Loucy (cell line): ENCODE measurements around the gene SART1.

Experiments
- H2AFZ ChIP-seq: fragments of 200-600 bp; sonication (generic); 2 replicates; pipeline ENCODE4 v1.6.0; 2016; ENCODE audit warnings: antibody characterized with exemption, mild to moderate bottlenecking, low read length, moderate library complexity
- H3F3A ChIP-seq: fragments of 200-600 bp; 2 replicates; pipeline ENCODE4 v1.6.0; 2016; ENCODE audit warnings: antibody characterized with exemption, low read depth, mild to moderate bottlenecking
- H3K27me3 ChIP-seq: fragments of 200-600 bp; sonication (generic); 2 replicates; pipeline ENCODE4 v1.6.1; 2014; ENCODE audit warnings: low read length, mild to moderate bottlenecking; ENCODE audit not compliant: insufficient read depth, poor library complexity, severe bottlenecking
- H3K36me3 ChIP-seq: fragments of 200-600 bp; sonication (generic); 2 replicates; pipeline ENCODE4 v1.6.1; 2016; ENCODE audit warnings: low read length; ENCODE audit not compliant: insufficient read depth
- H3K4me1 ChIP-seq: fragments of 200-600 bp; sonication (generic); 2 replicates; pipeline ENCODE4 v1.5.1; 2014; ENCODE audit warnings: low read length, mild to moderate bottlenecking; ENCODE audit not compliant: insufficient read depth, poor library complexity, severe bottlenecking
- H3K4me2 ChIP-seq: fragments of 200-600 bp; sonication (generic); 2 replicates; pipeline ENCODE4 v1.6.0; 2014; ENCODE audit warnings: antibody characterized with exemption, low read length, low read depth, mild to moderate bottlenecking; ENCODE audit not compliant: poor library complexity, severe bottlenecking
- H3K4me3 ChIP-seq: fragments of 200-600 bp; sonication (generic); 2 replicates; pipeline ENCODE4 v1.5.1; 2014; ENCODE audit warnings: low read length, mild to moderate bottlenecking, mixed read lengths; ENCODE audit not compliant: poor library complexity, severe bottlenecking
- H3K79me2 ChIP-seq: fragments of 200-600 bp; sonication (generic); 2 replicates; pipeline ENCODE4 v1.6.1; 2014; ENCODE audit warnings: low read length; ENCODE audit not compliant: insufficient read depth
- H3K9ac ChIP-seq: fragments of 200-600 bp; sonication (generic); 2 replicates; pipeline ENCODE4 v1.6.0; 2014; ENCODE audit warnings: mild to moderate bottlenecking, low read depth, low read length, moderate library complexity; ENCODE audit not compliant: poor library complexity, severe bottlenecking
- H3K9me2 ChIP-seq: fragments of 200-600 bp; sonication (generic); replicated peaks from 2 replicates; pipeline ENCODE4 v1.6.1; 2016; ENCODE audit warnings: low read depth, low read length, mixed read lengths
- H3K9me3 ChIP-seq: fragments of 200-600 bp; sonication (generic); 2 replicates; pipeline ENCODE4 v1.6.1; 2014; ENCODE audit warnings: mild to moderate bottlenecking, antibody characterized with exemption, low read length, low read depth; ENCODE audit not compliant: insufficient read depth
- H4K20me1 ChIP-seq: fragments of 200-600 bp; sonication (generic); 2 replicates; pipeline ENCODE4 v1.6.0; 2014; ENCODE audit warnings: antibody characterized with exemption, low read length, mild to moderate bottlenecking; ENCODE audit not compliant: insufficient read depth, poor library complexity, severe bottlenecking
- EZH2phosphoT487 ChIP-seq: fragments of 200-600 bp; IDR thresholded peaks from 2 replicates; pipeline ENCODE4 v1.6.1; 2018; ENCODE audit warnings: antibody characterized with exemption, mild to moderate bottlenecking, moderate library complexity, borderline replicate concordance
- TF ChIP-seq, protein P1 (sequence below): fragments of 200-600 bp; sonication (generic); conservative IDR thresholded peaks from 2 replicates; pipeline ENCODE4 v1.5.1; 2014; ENCODE audit warnings: mild to moderate bottlenecking, antibody characterized with exemption, low read length

SART1 gene

GRCh38 chr11:65973439-65974110 lies 12.0 kb downstream of the SART1 start:
- peaks cover 54% of the 10 kb centered on the region; the same call in 1 of the 2 replicates for H3K36me3 ChIP-seq
- H4K20me1 ChIP-seq, result peaks cover 2% of the 10 kb centered on the region
- no peaks in the 10 kb centered on the region for H3K9me3 ChIP-seq
- H3K4me1 ChIP-seq, result no peaks in the 10 kb centered on the region
- no peak overlapping the region for H3K4me2 ChIP-seq
- no peaks in the 10 kb centered on the region for H3K27me3 ChIP-seq
- no peak overlapping the region for H2AFZ ChIP-seq
- H3F3A ChIP-seq, result no peaks in the 10 kb centered on the region
- H3K4me3 ChIP-seq, result no peak overlapping the region
- no peaks in the 10 kb centered on the region for H3K79me2 ChIP-seq
- no peak overlapping the region for H3K9ac ChIP-seq
- TF ChIP-seq, protein P1, sequence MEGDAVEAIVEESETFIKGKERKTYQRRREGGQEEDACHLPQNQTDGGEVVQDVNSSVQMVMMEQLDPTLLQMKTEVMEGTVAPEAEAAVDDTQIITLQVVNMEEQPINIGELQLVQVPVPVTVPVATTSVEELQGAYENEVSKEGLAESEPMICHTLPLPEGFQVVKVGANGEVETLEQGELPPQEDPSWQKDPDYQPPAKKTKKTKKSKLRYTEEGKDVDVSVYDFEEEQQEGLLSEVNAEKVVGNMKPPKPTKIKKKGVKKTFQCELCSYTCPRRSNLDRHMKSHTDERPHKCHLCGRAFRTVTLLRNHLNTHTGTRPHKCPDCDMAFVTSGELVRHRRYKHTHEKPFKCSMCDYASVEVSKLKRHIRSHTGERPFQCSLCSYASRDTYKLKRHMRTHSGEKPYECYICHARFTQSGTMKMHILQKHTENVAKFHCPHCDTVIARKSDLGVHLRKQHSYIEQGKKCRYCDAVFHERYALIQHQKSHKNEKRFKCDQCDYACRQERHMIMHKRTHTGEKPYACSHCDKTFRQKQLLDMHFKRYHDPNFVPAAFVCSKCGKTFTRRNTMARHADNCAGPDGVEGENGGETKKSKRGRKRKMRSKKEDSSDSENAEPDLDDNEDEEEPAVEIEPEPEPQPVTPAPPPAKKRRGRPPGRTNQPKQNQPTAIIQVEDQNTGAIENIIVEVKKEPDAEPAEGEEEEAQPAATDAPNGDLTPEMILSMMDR, result no peak
- no peak for TF ChIP-seq EZH2phosphoT487
- no peaks in the 10 kb centered on the region for H3K9me2 ChIP-seq

GRCh38 chr11:65975771-65976170 lies 14.2 kb downstream of the SART1 start:
- Histone ChIP-seq H3K9me3 (no peaks in the 10 kb centered on the region), H3K79me2 (no peaks in the 10 kb centered on the region), H4K20me1 (peaks cover 2% of the 10 kb centered on the region), H3K27me3 (no peaks in the 10 kb centered on the region), H3K9ac (no peak overlapping the region), H2AFZ (no peak overlapping the region), H3K36me3 (peaks cover 51% of the 10 kb centered on the region; the same call in 1 of the 2 replicates), H3K9me2 (no peaks in the 10 kb centered on the region), H3F3A (no peaks in the 10 kb centered on the region), H3K4me2 (no peak overlapping the region), H3K4me3 (no peak overlapping the region), H3K4me1 (no peaks in the 10 kb centered on the region)
- TF ChIP-seq, protein P1, result no peak
- no peak for TF ChIP-seq EZH2phosphoT487

GRCh38 chr11:65976216-65977176 lies 15.0 kb downstream of the SART1 start:
- Histone ChIP-seq H3K4me3 (no peak overlapping the region), H3K4me2 (no peak overlapping the region), H3K9me3 (no peaks in the 10 kb centered on the region), H3K4me1 (no peaks in the 10 kb centered on the region), H3K9me2 (no peaks in the 10 kb centered on the region), H3K27me3 (no peaks in the 10 kb centered on the region), H2AFZ (no peak overlapping the region), H3F3A (no peaks in the 10 kb centered on the region), H3K9ac (no peak overlapping the region), H4K20me1 (peaks cover 2% of the 10 kb centered on the region), H3K36me3 (peaks cover 51% of the 10 kb centered on the region; the same call in 1 of the 2 replicates), H3K79me2 (no peaks in the 10 kb centered on the region)
- TF ChIP-seq, protein P1, result no peak
- TF ChIP-seq EZH2phosphoT487, result no peak
